ENCODE results near the gene GALNT2.
A peak's percentile ranks its signal among the peaks of the same experiment; 100 is the strongest.

- TF ChIP-seq POLR2A (conservative IDR thresholded peaks at IDR 0.05): no peak
- no peak for TF ChIP-seq HDAC6 (IDR thresholded peaks at IDR 0.05; ENCODE audit: low read depth, low read length)
- TF ChIP-seq CHD1 (IDR thresholded peaks at IDR 0.05; ENCODE audit: low read length): no peak
- no peak for TF ChIP-seq ZNF146 (CRISPR knock-in tag; IDR thresholded peaks at IDR 0.05; ENCODE audit: unreplicated experiment)
- TF ChIP-seq RB1 (IDR thresholded peaks at IDR 0.05; ENCODE audit: low read depth): no peak
- TF ChIP-seq REST (IDR thresholded peaks at IDR 0.05; ENCODE audit: borderline replicate concordance): no peak
- TF ChIP-seq REST (CRISPR knock-in tag; IDR thresholded peaks at IDR 0.05; ENCODE audit: low read depth): no peak
- TF ChIP-seq EP300 (IDR thresholded peaks at IDR 0.05; ENCODE audit: low read length): peak; percentile 87
- no peak for TF ChIP-seq CTCF (IDR thresholded peaks at IDR 0.05 in 2 of 3, conservative IDR thresholded peaks at IDR 0.05 in 1 of 3; ENCODE audit: insufficient read depth in 2 of 3, low read depth in 1 of 3, low read length in 3 of 3)
- no peak for TF ChIP-seq IRF2 (CRISPR knock-in tag; IDR thresholded peaks at IDR 0.05)
- TF ChIP-seq RBM14 (IDR thresholded peaks at IDR 0.05; ENCODE audit: borderline replicate concordance, insufficient read depth, low read depth, low read length): no peak
- no peak for TF ChIP-seq ZNF232 (CRISPR knock-in tag; IDR thresholded peaks at IDR 0.05)
Observed at GRCh38 chr1:230143534-230143933, 76.5 kb downstream of the GALNT2 start.

Measured in K562 (cell line).